Erythroblast (primary cell): Measurements from ENCODE around the gene BLNK.

Source experiments
- GATA1 ChIP-seq: IDR thresholded peaks from 2 replicates; pipeline ENCODE4 v1.6.1; 2011; ENCODE audit warnings: low read depth, mild to moderate bottlenecking, control low read depth, low read length, moderate library complexity
- POLR2A ChIP-seq: IDR thresholded peaks from 2 replicates; pipeline ENCODE4 v1.6.1; 2011; ENCODE audit warnings: mild to moderate bottlenecking, low read length

DNA sequence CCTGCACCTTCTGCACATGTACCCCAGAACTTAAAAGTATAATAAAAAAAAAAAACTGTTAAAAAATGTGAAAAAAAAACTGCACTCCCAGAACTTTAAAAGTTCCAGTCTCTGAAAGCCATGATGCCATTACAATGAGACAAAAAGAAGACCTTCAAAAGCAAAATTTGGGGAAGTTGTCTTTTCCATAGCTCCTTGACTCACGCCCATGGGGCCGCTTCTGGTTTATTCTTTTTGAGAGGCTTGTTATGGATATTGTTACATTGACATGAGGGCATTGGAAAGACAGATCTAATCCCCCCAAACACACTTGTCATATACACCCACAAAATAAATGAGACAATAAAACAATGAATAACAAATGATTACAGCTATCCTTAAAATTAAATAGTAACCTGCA lies 798 bp downstream of the BLNK start:
- TF ChIP-seq POLR2A (no peak), GATA1 (no peak)
